GM19193 (cell line): ENCODE data around the gene TMEM178B.

Experiments
- POLR2A ChIP-seq: IDR thresholded peaks from 4 replicates; pipeline ENCODE4 v1.6.1; 2011; ENCODE audit not compliant: insufficient read depth, insufficient read length; ENCODE audit errors: extremely low read depth

Gene TMEM178B

GRCh38 chr7:141460781-141461715, 387.2 kb downstream of the TMEM178B start:
- no peak for TF ChIP-seq POLR2A

- TF ChIP-seq POLR2A, result no peak
Observed at GRCh38 chr7:141461924-141462323, 388.1 kb downstream of the TMEM178B start.

GRCh38 chr7:141462958-141463357, 389.1 kb downstream of the TMEM178B start:
- no peak for TF ChIP-seq POLR2A

GRCh38 chr7:141463986-141464385, 390.1 kb downstream of the TMEM178B start:
- TF ChIP-seq POLR2A, result no peak

- no peak for TF ChIP-seq POLR2A
Observed at GRCh38 chr7:141464551-141464950, 390.7 kb downstream of the TMEM178B start.

GRCh38 chr7:141466151-141466904, 392.5 kb downstream of the TMEM178B start:
- no peak for TF ChIP-seq POLR2A

- no peak for TF ChIP-seq POLR2A
Observed at GRCh38 chr7:141468341-141468740, 394.5 kb downstream of the TMEM178B start.

- no peak for TF ChIP-seq POLR2A
Observed at GRCh38 chr7:141475679-141476078, 401.8 kb downstream of the TMEM178B start.

- no peak for TF ChIP-seq POLR2A
Observed at GRCh38 chr7:141477865-141478264, 404.0 kb downstream of the TMEM178B start.

- no peak for TF ChIP-seq POLR2A
Observed at GRCh38 chr7:141478845-141479244, 405.0 kb downstream of the TMEM178B start.

GRCh38 chr7:141480953-141481352, 407.1 kb downstream of the TMEM178B start:
- TF ChIP-seq POLR2A, result no peak

GRCh38 chr7:141481971-141482370, 408.1 kb downstream of the TMEM178B start:
- TF ChIP-seq POLR2A, result no peak

- no peak for TF ChIP-seq POLR2A
Observed at GRCh38 chr7:141483044-141483443, 409.2 kb downstream of the TMEM178B start.

GRCh38 chr7:141484907-141485306, 411.0 kb downstream of the TMEM178B start:
- TF ChIP-seq POLR2A, result no peak

- no peak for TF ChIP-seq POLR2A
Observed at GRCh38 chr7:141486959-141487358, 413.1 kb downstream of the TMEM178B start.

GRCh38 chr7:141490474-141490873, 416.6 kb downstream of the TMEM178B start:
- no peak for TF ChIP-seq POLR2A
